Stimulated activated CD4-positive, alpha-beta T cell treated with anti-CD3 and anti-CD28 coated beads, Interleukin-2, amount 100 ng/mL, for 24 hours (primary cell): ENCODE results near the gene NDUFB6.

Source experiments
- DNase-seq, 2 donors: peaks; one replicate each; pipeline ENCODE4 v3.0.0-alpha.2; 2020

Gene NDUFB6

GRCh38 chr9:32516241-32516640 is 56.7 kb downstream of the NDUFB6 start:
- no peak for DNase-seq

- DNase-seq: no peak
Measured at GRCh38 chr9:32508728-32509127, 64.2 kb downstream of the NDUFB6 start.

- no peak for DNase-seq
Measured at GRCh38 chr9:32503008-32503407, 70.0 kb downstream of the NDUFB6 start.
